GM12801 (cell line): ENCODE measurements around the gene BCORL1.

Source experiments
- TF ChIP-seq, protein P1 (sequence below): IDR thresholded peaks from one replicate; pipeline ENCODE4 v1.5.1; 2011; ENCODE audit warnings: control low read depth; ENCODE audit not compliant: insufficient read length; ENCODE audit errors: extremely low read depth

The BCORL1 gene

DNA sequence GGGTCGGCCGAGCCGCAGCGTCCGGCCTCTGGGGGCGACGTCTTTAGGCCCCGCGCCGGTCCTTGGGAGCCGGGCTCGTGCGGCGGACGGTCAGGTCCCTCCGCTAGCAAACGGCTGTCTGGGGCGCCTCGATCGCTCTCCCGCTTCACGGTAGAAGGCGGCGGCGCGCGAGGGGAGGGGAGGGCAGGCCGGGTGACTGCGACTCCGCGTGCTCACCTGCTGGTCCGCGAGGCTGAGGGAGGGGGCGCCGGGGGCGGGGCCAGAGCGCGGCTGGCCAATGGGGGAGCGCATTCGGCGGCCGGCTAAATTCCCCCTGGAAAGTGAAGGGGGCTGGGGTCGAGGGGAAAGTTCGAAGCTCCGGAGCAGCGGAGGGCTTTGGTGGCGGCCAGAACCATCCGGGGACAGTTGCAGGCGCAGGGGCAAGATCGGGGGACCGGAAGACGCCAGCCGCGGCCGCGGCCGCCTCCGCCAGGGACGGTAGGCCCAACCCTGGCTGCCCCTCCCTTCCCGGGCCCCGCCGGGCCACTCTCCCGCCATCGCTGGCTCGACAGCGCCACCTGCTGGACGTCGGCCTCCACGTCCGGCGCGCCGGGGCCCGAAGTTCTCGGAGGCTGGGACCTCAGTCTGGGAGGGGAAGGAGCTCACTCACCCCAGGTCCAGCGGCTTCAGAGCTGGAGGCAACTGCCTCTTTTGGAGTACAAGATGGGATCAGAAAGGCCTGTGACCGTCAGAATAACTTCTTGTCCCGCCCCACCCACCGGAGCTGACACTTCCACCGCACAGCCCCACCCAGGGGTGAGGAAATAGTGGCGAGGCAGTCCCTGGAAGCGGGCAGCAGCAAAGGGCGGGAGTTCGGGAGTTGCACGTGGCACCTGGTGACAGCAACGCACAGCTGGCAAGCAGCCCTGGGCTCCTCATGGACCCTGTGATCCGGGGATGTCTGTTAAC, 78.0 kb downstream of the BCORL1 start:
- TF ChIP-seq, protein P1, sequence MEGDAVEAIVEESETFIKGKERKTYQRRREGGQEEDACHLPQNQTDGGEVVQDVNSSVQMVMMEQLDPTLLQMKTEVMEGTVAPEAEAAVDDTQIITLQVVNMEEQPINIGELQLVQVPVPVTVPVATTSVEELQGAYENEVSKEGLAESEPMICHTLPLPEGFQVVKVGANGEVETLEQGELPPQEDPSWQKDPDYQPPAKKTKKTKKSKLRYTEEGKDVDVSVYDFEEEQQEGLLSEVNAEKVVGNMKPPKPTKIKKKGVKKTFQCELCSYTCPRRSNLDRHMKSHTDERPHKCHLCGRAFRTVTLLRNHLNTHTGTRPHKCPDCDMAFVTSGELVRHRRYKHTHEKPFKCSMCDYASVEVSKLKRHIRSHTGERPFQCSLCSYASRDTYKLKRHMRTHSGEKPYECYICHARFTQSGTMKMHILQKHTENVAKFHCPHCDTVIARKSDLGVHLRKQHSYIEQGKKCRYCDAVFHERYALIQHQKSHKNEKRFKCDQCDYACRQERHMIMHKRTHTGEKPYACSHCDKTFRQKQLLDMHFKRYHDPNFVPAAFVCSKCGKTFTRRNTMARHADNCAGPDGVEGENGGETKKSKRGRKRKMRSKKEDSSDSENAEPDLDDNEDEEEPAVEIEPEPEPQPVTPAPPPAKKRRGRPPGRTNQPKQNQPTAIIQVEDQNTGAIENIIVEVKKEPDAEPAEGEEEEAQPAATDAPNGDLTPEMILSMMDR = no peak

DNA sequence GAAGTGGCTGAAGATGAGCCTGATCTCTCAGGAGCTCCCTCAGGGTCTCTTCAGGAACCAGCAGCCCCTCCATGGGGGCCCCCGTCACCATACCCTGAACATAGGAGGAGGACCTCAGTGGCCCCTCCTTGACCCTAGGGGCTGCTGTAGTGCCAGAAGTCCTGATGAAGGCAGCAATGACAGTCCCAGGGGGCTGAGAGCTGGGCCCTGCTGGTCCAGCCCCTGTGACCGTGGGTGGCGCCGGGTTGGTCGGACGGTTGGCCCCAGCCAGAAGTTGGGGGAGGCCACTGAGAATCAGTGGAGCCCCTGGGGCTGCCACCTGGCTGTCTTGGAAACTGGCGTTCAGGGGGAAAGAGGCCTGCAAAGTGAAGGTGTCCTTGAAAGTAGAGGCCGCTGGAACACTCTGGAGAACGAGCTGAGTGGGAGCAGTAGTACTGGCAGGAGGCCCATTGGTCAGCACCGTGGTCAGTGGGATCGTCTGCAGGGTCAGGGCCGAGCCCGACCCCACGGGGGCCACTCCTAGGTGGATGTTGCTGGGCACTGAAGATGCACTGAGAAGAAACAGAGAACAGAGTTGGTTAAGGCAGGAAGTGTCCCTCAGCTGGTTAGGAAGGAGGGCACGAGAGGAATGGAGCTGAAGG, 84.7 kb downstream of the BCORL1 start:
- TF ChIP-seq, protein P1 = no peak

DNA sequence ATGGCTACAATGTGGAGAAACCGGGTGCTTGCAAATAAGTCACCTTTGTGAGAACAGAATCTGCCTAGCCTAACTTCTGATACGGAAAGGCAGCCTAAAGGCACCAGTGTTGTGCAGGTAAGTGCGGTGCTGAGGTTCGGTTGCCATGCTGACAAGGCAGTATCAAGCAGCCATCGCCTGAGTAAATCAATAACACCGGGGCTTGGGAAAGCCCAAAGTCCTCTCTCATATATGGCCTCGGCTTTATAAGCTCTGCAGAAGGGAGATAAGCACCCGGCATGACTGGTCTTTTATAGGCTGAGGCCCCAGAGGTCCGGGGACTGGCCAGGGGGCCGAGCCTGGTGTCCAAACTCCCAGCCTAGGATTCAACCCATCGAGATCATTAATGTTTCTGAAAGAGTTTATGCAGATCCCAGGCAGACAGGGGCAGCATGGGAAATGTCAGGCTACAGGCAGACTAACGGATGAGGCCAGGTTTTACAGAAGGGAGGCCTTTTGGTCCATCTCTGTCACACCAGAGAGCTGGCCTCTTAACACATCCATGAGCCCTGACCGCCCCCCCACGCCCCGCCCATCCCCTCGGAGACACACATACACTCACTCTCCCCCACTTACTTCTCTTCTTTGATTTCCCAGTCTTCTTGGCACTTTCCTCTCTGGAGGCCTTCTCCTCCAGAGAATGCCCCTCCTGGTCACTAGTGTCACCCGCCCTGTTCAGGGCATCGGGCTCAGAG, 89.3 kb downstream of the BCORL1 start:
- TF ChIP-seq, protein P1 = no peak

DNA sequence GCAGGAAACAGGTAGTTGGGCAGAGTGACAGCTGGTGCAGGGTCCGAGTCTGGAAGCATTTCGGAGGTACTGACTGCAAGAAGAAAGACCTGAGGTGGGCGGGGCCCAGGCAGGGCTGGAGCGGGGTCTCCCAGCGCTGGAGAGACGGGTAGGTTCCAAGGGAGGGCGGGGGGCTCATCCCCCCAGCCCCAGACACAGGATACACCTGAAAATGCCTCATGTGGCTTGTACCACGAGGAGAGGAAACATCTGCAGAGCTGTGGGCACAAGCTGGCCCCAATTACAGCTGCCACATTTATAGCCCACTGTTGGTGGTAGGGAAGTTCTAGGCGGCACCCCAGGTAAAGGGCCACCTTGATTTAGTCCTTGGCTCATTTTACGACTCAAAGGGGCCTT, 89.9 kb downstream of the BCORL1 start:
- TF ChIP-seq, protein P1 = no peak

DNA sequence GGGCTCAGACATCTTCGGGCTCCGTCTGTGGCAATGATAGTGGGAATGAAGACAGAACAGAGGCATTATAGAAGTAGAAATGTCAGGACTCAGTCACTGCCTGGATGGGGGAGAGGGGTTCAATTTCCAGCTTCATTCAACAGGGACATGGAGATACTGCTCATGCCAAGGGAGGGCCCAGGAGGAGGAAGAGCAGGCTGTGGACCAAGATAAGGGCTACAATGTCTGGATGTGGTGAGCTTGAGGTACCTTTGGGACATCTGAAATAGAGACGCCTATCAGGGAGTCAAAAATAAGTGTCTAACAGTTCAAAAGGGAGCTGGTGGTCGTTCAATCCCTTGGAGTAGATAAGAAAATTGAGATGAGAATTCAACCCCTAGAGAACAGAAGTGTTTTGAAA, 93.3 kb downstream of the BCORL1 start:
- TF ChIP-seq, protein P1 = no peak

DNA sequence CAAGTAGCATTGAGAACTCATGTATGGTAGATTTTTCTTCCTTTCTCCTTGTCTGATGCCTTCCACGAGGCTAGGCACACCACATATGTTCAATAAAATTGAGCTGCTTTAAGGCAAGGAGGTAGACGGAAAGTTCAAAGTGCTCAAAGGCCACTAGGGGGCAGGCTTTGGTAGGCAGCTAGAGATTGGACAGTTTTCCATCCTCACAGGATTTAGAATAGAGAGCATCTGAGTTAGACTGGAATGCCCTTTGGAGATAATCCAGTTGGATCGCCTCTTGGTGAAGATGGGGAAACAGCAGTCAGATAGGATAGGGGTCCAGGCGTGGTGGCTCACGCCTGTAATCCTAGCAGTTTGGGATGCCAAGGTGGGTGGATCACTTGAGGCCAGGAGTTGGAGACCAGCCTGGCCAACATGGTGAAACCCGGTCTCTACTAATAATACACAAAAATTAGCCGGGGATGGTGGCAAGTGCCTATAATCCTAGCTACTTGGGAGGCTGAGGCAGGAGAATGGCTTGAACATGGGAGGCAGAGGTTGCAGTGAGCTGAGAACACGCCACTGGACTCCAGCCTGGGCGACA, 97.5 kb downstream of the BCORL1 start:
- TF ChIP-seq, protein P1 = no peak
